DLD1 (cell line): ENCODE measurements around the gene SOX11.

Source experiments
- in situ Hi-C: cut with HindIII; loops from 2 replicates; pipeline ENCODE4 v1.10.0; 2017; ENCODE audit warnings: low sequenced_read_pairs

The SOX11 gene

DNA sequence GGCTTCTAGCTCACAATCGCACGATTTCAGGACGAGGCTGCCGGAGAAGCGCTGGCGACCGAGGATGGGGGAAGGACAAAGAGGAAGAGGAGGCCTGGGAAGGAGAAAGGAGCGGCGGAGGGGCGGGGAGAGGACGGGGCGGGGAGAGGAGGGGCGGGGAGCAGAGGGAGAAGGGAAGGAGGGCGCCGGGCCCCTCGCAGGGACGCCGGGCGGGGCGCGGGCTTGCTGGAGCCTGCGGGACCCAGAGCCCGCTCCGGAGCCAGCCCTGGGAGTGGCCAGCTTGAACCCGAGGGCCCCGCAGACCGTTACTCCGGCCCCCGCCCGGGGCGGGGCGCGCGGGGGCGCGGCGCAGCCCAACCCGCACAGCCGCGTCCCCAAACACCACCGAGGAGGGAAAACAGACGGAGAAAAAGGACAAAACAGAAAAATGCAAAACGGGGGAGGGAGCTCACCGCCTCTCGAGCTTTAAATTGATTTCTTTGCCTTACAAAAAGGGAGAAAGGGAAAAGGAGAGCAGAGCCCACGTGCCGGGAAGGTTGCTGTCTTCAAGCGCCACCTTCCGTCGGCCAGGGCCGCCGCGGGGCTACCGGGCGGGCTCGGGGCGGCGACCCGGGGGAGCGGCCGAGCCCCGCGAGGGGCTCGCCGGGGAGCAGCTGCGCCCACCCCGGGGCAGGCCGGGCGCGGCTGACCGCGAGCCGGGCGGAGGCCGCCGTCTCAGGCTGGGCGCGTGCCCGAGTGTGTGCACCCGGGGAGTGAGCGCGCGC is 781 bp upstream of the SOX11 start:
- in situ Hi-C loops, result no loop called here

GRCh38 chr2:5692561-5693286 is 540 bp downstream of the SOX11 start:
- in situ Hi-C loops, result no loop called here

DNA sequence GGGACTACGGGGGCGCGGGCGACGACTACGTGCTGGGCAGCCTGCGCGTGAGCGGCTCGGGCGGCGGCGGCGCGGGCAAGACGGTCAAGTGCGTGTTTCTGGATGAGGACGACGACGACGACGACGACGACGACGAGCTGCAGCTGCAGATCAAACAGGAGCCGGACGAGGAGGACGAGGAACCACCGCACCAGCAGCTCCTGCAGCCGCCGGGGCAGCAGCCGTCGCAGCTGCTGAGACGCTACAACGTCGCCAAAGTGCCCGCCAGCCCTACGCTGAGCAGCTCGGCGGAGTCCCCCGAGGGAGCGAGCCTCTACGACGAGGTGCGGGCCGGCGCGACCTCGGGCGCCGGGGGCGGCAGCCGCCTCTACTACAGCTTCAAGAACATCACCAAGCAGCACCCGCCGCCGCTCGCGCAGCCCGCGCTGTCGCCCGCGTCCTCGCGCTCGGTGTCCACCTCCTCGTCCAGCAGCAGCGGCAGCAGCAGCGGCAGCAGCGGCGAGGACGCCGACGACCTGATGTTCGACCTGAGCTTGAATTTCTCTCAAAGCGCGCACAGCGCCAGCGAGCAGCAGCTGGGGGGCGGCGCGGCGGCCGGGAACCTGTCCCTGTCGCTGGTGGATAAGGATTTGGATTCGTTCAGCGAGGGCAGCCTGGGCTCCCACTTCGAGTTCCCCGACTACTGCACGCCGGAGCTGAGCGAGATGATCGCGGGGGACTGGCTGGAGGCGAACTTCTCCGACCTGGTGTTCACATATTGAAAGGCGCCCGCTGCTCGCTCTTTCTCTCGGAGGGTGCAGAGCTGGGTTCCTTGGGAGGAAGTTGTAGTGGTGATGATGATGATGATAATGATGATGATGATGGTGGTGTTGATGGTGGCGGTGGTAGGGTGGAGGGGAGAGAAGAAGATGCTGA is 1.4 kb downstream of the SOX11 start:
- in situ Hi-C loops, result no loop called here

DNA sequence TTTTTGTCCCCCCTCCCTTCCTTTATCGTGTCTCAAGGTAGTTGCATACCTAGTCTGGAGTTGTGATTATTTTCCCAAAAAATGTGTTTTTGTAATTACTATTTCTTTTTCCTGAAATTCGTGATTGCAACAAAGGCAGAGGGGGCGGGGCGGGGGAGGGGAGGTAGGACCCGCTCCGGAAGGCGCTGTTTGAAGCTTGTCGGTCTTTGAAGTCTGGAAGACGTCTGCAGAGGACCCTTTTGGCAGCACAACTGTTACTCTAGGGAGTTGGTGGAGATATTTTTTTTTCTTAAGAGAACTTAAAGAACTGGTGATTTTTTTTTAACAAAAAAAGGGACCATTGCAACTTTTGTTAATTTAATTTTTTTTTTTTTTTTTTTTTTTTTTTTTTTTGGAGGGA is 2.1 kb downstream of the SOX11 start:
- in situ Hi-C loops, result no loop called here

DNA sequence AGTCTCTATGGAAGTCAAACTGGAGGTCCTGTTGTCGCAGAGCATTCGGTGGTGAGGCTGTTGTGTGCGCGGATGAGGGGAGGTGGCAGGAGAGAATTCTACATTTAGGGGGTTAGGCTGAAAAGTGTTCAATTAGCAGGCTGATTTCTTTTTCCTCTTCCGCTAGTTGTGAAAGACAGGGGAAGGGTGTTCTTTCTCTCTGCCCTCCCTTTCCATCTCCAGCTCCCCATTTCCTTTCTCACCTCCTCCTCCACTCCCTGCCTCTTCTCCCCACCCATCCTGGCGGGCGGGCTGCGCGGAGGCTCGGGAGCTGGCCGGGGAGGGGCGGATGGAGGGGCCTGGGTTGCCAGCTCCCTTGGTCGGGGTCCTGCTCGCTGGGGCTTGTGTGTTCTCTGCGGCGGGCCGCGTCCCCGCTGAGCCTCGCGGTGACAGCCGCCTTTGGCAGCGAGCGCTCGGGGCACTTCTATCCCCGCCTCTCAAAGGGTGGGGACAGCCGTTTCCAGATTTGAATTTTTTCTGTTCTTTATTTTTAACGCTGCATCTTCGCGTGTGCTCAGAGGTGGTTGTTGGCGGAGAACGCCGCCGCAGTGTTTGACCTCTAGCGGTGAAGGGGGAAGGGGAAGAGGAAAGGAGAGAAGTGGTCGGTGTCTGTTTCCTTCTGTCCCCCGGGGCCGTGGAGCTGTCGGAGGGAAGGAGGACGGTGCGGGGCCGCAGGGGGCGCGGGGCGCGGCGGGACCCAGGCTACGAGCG is 3.6 kb downstream of the SOX11 start:
- in situ Hi-C loops, result no loop called here

- in situ Hi-C loops, result no loop called here
Measured at GRCh38 chr2:5696404-5696944, 4.3 kb downstream of the SOX11 start.

GRCh38 chr2:5696945-5697521 is 4.8 kb downstream of the SOX11 start:
- in situ Hi-C loops, result no loop called here

DNA sequence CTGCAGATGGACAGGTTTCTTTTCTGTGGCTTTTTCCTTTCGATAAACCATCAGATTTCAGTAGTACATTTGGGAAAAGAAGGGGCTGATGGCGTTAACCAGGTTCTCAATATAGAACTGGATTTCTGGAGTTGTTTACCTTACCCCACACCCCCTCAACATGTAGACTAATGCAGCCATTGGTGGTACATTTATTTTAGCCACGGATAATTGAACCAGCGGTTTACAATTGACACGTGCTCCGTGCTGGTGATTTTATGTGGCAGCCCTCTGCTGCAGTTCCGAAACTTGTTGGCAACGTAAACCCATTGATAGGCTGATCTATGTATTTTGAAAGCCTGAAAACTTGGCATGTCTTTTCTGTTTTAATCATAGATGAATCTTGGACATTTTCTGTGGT is 5.4 kb downstream of the SOX11 start:
- in situ Hi-C loops, result no loop called here

GRCh38 chr2:5698134-5698533 is 6.0 kb downstream of the SOX11 start:
- in situ Hi-C loops, result no loop called here

DNA sequence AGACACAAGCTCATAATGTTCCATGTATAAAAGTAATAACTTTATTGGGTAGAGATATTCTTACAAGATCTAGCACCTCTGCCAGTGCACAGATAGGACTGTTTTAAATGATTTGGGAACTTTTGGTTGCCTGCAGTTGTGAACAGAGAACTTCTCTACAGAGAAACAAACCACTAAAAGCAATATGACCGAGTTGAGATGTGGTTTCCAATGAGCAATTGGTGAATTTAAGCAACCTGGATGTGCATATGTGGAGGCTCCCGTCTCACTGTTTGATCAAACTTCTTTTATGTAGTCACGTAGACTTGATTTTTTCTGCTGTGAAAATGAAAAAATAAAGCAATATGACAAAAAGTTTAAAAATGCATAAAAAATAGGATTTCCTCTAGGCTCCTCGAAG is 7.8 kb downstream of the SOX11 start:
- in situ Hi-C loops, result no loop called here

GRCh38 chr2:5700551-5700950 is 8.4 kb downstream of the SOX11 start:
- in situ Hi-C loops, result no loop called here

GRCh38 chr2:5701266-5701665 is 9.1 kb downstream of the SOX11 start:
- in situ Hi-C loops, result no loop called here

DNA sequence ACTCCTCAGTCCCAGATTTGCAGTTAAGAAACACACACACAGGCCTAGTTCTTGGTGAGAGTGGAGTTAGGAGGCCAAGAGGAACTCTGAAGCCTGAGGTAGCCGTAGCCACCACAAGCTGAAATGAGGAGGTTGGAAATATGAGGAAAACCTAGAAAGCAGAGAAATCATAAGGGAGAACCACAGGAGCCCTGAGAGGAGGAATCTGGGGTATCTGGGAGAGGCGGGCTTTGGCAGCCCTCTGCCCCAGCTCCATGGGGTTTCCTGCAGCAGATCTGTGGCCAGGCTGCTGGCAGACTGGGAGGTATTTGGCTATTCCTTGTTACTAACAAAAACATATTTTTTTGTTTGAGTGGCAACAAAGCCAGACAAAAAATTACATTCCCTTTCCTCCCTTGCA is 11.0 kb downstream of the SOX11 start:
- in situ Hi-C loops, result no loop called here

DNA sequence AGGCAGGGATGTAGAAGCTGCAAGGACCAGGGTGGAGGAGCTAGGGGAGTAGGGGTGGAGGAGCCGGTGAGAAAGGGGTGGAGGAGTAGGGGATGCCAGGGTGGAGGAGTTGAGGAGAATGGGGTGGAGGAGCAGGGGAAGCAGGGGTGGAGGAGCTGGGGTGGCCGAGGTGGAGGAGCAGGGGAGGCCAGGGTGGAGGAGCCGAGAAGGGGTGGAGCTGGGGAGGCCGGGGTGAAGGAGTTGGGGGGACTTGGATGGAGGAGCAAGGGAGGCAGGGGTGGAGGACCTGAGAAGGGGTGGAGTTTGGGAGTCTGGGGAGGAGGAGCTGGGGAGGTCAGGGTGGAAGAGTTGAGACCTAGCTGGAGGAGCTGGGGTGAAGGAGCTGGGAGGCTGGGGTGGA is 13.3 kb downstream of the SOX11 start:
- in situ Hi-C loops, result no loop called here

DNA sequence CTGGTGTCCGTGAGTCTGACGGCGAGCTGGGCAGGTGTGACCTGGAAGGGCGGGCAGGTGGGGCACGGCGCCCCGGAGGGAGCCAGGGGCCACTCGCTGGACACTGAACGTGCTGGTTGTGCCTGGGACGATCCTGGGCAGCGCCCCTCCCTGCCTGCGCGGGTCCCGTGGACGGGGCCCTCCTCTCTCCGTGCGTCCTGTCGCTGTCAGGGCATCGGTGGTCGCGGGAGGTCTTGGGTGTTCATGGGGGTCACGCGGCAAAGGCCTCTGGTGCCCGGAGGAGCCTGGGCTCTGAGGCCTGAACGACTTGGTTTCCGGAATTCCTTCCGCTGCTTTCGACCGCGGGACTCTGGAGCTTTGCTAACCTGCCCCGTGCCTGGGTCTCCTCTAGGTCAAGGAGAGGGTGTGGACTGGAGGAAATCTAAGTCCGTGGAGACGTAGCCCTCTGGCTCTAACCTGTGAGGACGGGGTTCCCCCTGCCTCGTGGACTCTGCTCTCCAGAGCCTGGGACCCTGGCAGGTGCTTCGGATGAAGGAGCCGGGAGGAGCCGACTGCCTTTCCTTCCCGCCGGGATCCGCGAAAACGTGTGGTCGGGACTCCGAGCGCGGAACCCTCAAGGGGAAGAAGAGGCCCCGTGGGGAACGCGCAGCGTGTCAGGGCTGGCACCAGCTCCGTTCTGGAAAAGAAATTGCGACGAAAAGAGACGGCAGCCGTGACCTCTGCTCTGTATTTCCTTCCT is 14.7 kb downstream of the SOX11 start:
- in situ Hi-C loops, result no loop called here

DNA sequence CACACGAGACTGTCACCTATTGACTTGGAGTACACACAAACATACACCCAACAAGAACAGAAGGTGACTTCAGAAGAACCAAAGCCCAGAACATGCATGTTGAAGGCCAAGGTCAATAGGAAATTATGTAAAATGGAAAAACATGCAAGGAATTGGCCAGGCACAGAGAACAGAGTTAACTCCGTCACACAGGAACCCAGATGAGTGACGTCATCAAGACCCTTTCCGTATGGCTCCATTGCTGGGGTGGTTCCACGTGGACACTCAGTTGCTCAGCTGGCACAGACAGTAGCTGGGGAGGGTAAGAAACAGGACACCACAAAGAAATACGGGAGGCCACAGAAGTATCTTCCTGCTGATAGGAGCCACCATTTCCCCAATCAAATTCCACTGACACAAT is 18.4 kb downstream of the SOX11 start:
- in situ Hi-C loops, result no loop called here

DNA sequence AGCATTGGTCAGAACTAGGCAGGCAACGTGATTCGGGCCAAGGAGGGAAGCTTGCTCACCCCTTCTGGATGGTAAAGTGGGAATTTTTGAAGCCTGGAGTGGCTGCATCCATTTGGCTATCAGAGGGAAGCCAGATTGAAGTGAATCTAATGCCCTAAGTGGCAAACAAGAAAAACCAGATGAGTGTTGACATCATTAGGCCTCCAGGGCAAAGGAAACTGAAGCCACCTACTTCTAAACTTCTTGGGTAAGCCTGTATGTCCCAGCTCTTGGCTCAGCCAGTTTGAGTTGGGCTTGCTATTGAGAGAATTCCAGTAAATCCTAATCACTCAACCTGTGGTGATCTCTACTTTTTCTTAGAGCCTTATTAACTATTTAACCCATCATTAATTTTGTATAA is 20.9 kb downstream of the SOX11 start:
- in situ Hi-C loops, result no loop called here

DNA sequence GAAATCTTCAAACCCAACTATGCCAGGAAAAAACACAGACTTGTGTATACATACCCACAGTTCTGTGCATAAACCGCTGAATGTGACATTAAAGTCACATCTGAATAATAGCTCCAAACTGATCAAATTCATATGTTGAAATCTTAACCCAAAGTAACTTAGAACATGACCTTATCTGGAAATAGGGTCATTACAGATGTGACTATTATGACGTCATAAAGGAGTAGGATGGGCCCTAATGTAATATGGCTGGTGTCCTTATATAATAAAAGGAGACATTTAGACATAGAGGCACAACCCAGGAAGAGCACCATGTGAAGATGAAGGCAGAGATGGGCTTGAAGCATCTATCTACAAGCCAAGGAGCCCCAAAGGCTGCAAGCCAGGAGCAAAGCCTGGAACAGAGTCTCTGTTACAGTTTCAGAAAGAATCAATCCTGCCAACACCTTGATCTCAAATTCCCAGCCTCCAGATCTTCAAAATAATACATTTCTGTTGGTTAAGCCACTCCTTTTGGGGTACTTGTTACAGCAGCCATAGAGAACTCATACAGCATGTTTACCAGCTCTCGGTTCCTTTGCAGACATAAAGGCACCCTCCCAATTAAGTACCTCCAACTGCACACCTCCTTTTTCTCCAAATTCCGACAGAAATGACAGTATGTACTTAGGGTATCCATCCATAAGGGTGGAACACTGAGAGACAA is 27.6 kb downstream of the SOX11 start:
- in situ Hi-C loops, result no loop called here

- in situ Hi-C loops, result no loop called here
Measured at GRCh38 chr2:5720426-5720825, 28.2 kb downstream of the SOX11 start.
